Measurements from ENCODE around the gene PTPRM.
A peak's percentile ranks its signal among the peaks of the same experiment; 100 is the strongest.

The PTPRM gene

DNA sequence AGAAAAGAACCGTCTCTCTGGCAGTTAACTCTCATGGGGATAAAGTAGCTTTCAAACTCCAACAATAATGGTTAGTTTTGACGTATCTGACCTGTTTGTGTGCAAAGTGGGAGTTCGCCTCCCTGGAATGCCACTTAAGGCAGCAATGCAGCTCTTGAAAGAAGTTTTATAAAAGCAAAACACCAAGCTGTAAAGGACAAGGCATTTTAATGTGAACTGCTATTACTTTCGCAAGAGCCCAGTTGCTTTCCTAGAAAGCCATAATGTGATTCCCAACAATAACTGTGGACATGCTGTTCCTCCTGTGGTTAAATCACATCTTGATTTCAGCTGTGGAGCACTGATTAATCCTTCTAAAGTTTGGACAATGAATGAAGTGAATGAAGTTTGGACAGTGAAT, 303.7 kb downstream of the PTPRM start:
- CTCF ChIA-PET, result interaction anchor here (0.6 kb wide), 2 partner anchors 80 to 1112 kb away, joined by 3 read pairs; no protein-coding TSS in a partner anchor
- TF ChIP-seq BCL6B (tag by site-specific recombination; IDR thresholded peaks at IDR 0.05) (peak; percentile 90), ZNF146 (tag by site-specific recombination; IDR thresholded peaks at IDR 0.05) (no peak)
- TF ChIP-seq, protein P1, sequence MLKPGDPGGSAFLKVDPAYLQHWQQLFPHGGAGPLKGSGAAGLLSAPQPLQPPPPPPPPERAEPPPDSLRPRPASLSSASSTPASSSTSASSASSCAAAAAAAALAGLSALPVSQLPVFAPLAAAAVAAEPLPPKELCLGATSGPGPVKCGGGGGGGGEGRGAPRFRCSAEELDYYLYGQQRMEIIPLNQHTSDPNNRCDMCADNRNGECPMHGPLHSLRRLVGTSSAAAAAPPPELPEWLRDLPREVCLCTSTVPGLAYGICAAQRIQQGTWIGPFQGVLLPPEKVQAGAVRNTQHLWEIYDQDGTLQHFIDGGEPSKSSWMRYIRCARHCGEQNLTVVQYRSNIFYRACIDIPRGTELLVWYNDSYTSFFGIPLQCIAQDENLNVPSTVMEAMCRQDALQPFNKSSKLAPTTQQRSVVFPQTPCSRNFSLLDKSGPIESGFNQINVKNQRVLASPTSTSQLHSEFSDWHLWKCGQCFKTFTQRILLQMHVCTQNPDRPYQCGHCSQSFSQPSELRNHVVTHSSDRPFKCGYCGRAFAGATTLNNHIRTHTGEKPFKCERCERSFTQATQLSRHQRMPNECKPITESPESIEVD (tag by site-specific recombination; IDR thresholded peaks at IDR 0.05), result peak; percentile 59
- Histone ChIP-seq H3K27ac (ENCODE audit: extremely low read depth, low read depth, low read length) (no peak overlapping the region), H3K36me3 (ENCODE audit: control insufficient read depth in 2 of 2, insufficient read depth in 1 of 2, low read length in 2 of 2) (no peaks in the 10 kb centered on the region), H3K9me3 (ENCODE audit: control insufficient read depth, insufficient read depth, low read depth, low read length) (no peaks in the 10 kb centered on the region), H3K4me3 (ENCODE audit: low read depth, low read length) (no peak overlapping the region), H3K4me1 (ENCODE audit: control insufficient read depth, insufficient read depth, low read length) (peaks cover 20% of the 10 kb centered on the region)
- POLR2A ChIA-PET, result no interaction called here

- Histone ChIP-seq H3K27ac (ENCODE audit: extremely low read depth, low read depth, low read length) (no peak overlapping the region), H3K36me3 (ENCODE audit: control insufficient read depth in 2 of 2, insufficient read depth in 1 of 2, low read length in 2 of 2) (no peaks in the 10 kb centered on the region), H3K9me3 (ENCODE audit: control insufficient read depth, insufficient read depth, low read depth, low read length) (no peaks in the 10 kb centered on the region), H3K4me1 (ENCODE audit: control insufficient read depth, insufficient read depth, low read length) (peaks cover 20% of the 10 kb centered on the region), H3K4me3 (ENCODE audit: low read depth, low read length) (no peak overlapping the region)
- CTCF ChIA-PET, result no interaction called here
- POLR2A ChIA-PET, result no interaction called here
- peak; percentile 6; the same call in 1 of the 2 replicates for TF ChIP-seq ZFP37 (tag by site-specific recombination; IDR thresholded peaks at IDR 0.05)
- TF ChIP-seq ZNF2 (tag by site-specific recombination; IDR thresholded peaks at IDR 0.05), result no peak
- TF ChIP-seq ZNF692 (tag by site-specific recombination; IDR thresholded peaks at IDR 0.05), result 0 out of 2 replicates have a peak, but pooled peaks have one; percentile 26
- TF ChIP-seq ZNF18 (tag by site-specific recombination; IDR thresholded peaks at IDR 0.05), result no peak
- TF ChIP-seq, protein P1 (tag by site-specific recombination; IDR thresholded peaks at IDR 0.05), result peak; percentile 64; the same call in 1 of the 2 replicates
- no peak for TF ChIP-seq HOXC10 (CRISPR knock-in tag; IDR thresholded peaks at IDR 0.05)
- peak; percentile 29 for TF ChIP-seq ZNF335 (tag by site-specific recombination; conservative IDR thresholded peaks at IDR 0.05)
- TF ChIP-seq ZNF629 (tag by site-specific recombination; IDR thresholded peaks at IDR 0.05), result peak; percentile 30; the same call in 1 of the 2 replicates
- no peak for TF ChIP-seq ZNF571 (tag by site-specific recombination; IDR thresholded peaks at IDR 0.05)
- peak; percentile 25; the same call in 1 of the 2 replicates for TF ChIP-seq ZNF843 (tag by site-specific recombination; IDR thresholded peaks at IDR 0.05)
- TF ChIP-seq IKZF3 (tag by site-specific recombination; IDR thresholded peaks at IDR 0.05), result no peak
- TF ChIP-seq ZNF148 (tag by site-specific recombination; IDR thresholded peaks at IDR 0.05; ENCODE audit: borderline replicate concordance), result no peak
- TF ChIP-seq ZNF664 (tag by site-specific recombination; IDR thresholded peaks at IDR 0.05), result no peak
- TF ChIP-seq ZNF433 (tag by site-specific recombination; IDR thresholded peaks at IDR 0.05; ENCODE audit: low read depth), result no peak
- peak; percentile 34; the same call in 1 of the 2 replicates for TF ChIP-seq ZXDB (tag by site-specific recombination; IDR thresholded peaks at IDR 0.05)
- TF ChIP-seq KLF10 (tag by site-specific recombination; IDR thresholded peaks at IDR 0.05), result no peak
- no peak for TF ChIP-seq ZNF324 (tag by site-specific recombination; IDR thresholded peaks at IDR 0.05)
- TF ChIP-seq, protein P2, sequence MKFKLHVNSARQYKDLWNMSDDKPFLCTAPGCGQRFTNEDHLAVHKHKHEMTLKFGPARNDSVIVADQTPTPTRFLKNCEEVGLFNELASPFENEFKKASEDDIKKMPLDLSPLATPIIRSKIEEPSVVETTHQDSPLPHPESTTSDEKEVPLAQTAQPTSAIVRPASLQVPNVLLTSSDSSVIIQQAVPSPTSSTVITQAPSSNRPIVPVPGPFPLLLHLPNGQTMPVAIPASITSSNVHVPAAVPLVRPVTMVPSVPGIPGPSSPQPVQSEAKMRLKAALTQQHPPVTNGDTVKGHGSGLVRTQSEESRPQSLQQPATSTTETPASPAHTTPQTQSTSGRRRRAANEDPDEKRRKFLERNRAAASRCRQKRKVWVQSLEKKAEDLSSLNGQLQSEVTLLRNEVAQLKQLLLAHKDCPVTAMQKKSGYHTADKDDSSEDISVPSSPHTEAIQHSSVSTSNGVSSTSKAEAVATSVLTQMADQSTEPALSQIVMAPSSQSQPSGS (tag by site-specific recombination; IDR thresholded peaks at IDR 0.05; ENCODE audit: low read depth), result no peak
- no peak for TF ChIP-seq ZNF223 (tag by site-specific recombination; IDR thresholded peaks at IDR 0.05)
Observed at GRCh38 chr18:7871560-7872456, 304.7 kb downstream of the PTPRM start.

Measured in HEK293 (cell line).